SK-N-SH (cell line): ENCODE measurements around the gene CNGA1.

Experiments
- JUND ChIP-seq: IDR thresholded peaks from 2 replicates; pipeline ENCODE4 v1.4.0; 2012
- SMC3 ChIP-seq: IDR thresholded peaks from 2 replicates; pipeline ENCODE4 v1.6.1; 2012; ENCODE audit warnings: low read depth, low read length, improper control_type of control experiment
- TF ChIP-seq, protein P1 (sequence below): fragments of 200-600 bp; sonication (generic); IDR thresholded peaks from 2 replicates; pipeline ENCODE4 v1.6.1; 2017; ENCODE audit warnings: antibody characterized with exemption, mild to moderate bottlenecking, moderate library complexity

DNA sequence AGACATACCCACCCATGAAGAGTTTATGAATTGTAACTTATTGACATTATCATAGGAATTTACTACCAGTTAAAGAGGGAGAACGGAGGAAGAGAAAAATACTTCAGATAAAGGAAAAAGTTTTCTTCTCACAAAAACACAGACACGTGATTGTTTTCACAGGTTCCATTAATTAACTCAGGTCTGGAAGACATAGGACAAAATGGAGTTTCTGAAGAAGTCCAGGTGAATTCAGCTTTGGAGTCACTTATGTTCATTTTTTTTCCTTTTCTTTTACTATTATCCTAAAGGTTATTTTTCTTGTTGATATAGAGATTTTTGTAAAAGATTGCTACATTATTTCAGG lies 20.6 kb upstream of the CNGA1 start:
- TF ChIP-seq, protein P1, sequence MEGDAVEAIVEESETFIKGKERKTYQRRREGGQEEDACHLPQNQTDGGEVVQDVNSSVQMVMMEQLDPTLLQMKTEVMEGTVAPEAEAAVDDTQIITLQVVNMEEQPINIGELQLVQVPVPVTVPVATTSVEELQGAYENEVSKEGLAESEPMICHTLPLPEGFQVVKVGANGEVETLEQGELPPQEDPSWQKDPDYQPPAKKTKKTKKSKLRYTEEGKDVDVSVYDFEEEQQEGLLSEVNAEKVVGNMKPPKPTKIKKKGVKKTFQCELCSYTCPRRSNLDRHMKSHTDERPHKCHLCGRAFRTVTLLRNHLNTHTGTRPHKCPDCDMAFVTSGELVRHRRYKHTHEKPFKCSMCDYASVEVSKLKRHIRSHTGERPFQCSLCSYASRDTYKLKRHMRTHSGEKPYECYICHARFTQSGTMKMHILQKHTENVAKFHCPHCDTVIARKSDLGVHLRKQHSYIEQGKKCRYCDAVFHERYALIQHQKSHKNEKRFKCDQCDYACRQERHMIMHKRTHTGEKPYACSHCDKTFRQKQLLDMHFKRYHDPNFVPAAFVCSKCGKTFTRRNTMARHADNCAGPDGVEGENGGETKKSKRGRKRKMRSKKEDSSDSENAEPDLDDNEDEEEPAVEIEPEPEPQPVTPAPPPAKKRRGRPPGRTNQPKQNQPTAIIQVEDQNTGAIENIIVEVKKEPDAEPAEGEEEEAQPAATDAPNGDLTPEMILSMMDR, result no peak
- TF ChIP-seq JUND (no peak), SMC3 (no peak)
